Measurements from ENCODE around the gene GPC6.

GPC6 gene

GRCh38 chr13:93660391-93661063 lies 433.9 kb downstream of the GPC6 start:
- in situ Hi-C loops (cut with HindIII; ENCODE audit: low sequenced_read_pairs) = no loop called here

- in situ Hi-C loops (cut with HindIII; ENCODE audit: low sequenced_read_pairs) = no loop called here
These were observed 444.3 kb downstream of the GPC6 start for GRCh38 chr13:93670866-93671265.

GRCh38 chr13:93672996-93673395 lies 446.4 kb downstream of the GPC6 start:
- in situ Hi-C loops (cut with HindIII; ENCODE audit: low sequenced_read_pairs) = no loop called here

- in situ Hi-C loops (cut with HindIII; ENCODE audit: low sequenced_read_pairs) = no loop called here
These were observed 447.3 kb downstream of the GPC6 start for GRCh38 chr13:93673885-93674284.

- in situ Hi-C loops (cut with HindIII; ENCODE audit: low sequenced_read_pairs) = no loop called here
These were observed 447.7 kb downstream of the GPC6 start for GRCh38 chr13:93674337-93674755.

GRCh38 chr13:93680329-93680728 lies 453.7 kb downstream of the GPC6 start:
- in situ Hi-C loops (cut with HindIII; ENCODE audit: low sequenced_read_pairs) = no loop called here

- in situ Hi-C loops (cut with HindIII; ENCODE audit: low sequenced_read_pairs) = no loop called here
These were observed 459.3 kb downstream of the GPC6 start for GRCh38 chr13:93685900-93686299.

- in situ Hi-C loops (cut with HindIII; ENCODE audit: low sequenced_read_pairs) = no loop called here
These were observed 459.8 kb downstream of the GPC6 start for GRCh38 chr13:93686399-93686798.

- in situ Hi-C loops (cut with HindIII; ENCODE audit: low sequenced_read_pairs) = no loop called here
These were observed 460.7 kb downstream of the GPC6 start for GRCh38 chr13:93687261-93687660.

- in situ Hi-C loops (cut with HindIII; ENCODE audit: low sequenced_read_pairs) = no loop called here
These were observed 462.7 kb downstream of the GPC6 start for GRCh38 chr13:93689333-93689732.

GRCh38 chr13:93690139-93690538 lies 463.5 kb downstream of the GPC6 start:
- in situ Hi-C loops (cut with HindIII; ENCODE audit: low sequenced_read_pairs) = no loop called here

- in situ Hi-C loops (cut with HindIII; ENCODE audit: low sequenced_read_pairs) = no loop called here
These were observed 471.5 kb downstream of the GPC6 start for GRCh38 chr13:93698016-93698613.

- in situ Hi-C loops (cut with HindIII; ENCODE audit: low sequenced_read_pairs) = no loop called here
These were observed 473.5 kb downstream of the GPC6 start for GRCh38 chr13:93700115-93700514.

- in situ Hi-C loops (cut with HindIII; ENCODE audit: low sequenced_read_pairs) = no loop called here
These were observed 481.9 kb downstream of the GPC6 start for GRCh38 chr13:93708308-93709075.

GRCh38 chr13:93709506-93710244 lies 483.1 kb downstream of the GPC6 start:
- in situ Hi-C loops (cut with HindIII; ENCODE audit: low sequenced_read_pairs) = no loop called here

GRCh38 chr13:93714171-93714570 lies 487.6 kb downstream of the GPC6 start:
- in situ Hi-C loops (cut with HindIII; ENCODE audit: low sequenced_read_pairs) = no loop called here

GRCh38 chr13:93715866-93716265 lies 489.3 kb downstream of the GPC6 start:
- in situ Hi-C loops (cut with HindIII; ENCODE audit: low sequenced_read_pairs) = no loop called here

- in situ Hi-C loops (cut with HindIII; ENCODE audit: low sequenced_read_pairs) = no loop called here
These were observed 490.0 kb downstream of the GPC6 start for GRCh38 chr13:93716623-93717022.

GRCh38 chr13:93721483-93721882 lies 494.9 kb downstream of the GPC6 start:
- in situ Hi-C loops (cut with HindIII; ENCODE audit: low sequenced_read_pairs) = no loop called here

- in situ Hi-C loops (cut with HindIII; ENCODE audit: low sequenced_read_pairs) = no loop called here
These were observed 496.7 kb downstream of the GPC6 start for GRCh38 chr13:93723316-93723715.

GRCh38 chr13:93724187-93724586 lies 497.6 kb downstream of the GPC6 start:
- in situ Hi-C loops (cut with HindIII; ENCODE audit: low sequenced_read_pairs) = no loop called here
